GM12891 (cell line): ENCODE results near the gene PRKAG1.

Experiments used
- PAX5 ChIP-seq: IDR thresholded peaks from 2 replicates; pipeline ENCODE4 v1.6.1; 2011; ENCODE audit warnings: low read length, moderate library complexity, mild to moderate bottlenecking; ENCODE audit not compliant: insufficient read depth, severe bottlenecking
- POLR2AphosphoS5 ChIP-seq: IDR thresholded peaks from 2 replicates; pipeline ENCODE4 v1.6.1; 2011; ENCODE audit warnings: low read depth, low read length, control low read depth
- TAF1 ChIP-seq: IDR thresholded peaks from 2 replicates; pipeline ENCODE4 v1.6.1; 2011; ENCODE audit warnings: low read depth, low read length, control low read depth

DNA sequence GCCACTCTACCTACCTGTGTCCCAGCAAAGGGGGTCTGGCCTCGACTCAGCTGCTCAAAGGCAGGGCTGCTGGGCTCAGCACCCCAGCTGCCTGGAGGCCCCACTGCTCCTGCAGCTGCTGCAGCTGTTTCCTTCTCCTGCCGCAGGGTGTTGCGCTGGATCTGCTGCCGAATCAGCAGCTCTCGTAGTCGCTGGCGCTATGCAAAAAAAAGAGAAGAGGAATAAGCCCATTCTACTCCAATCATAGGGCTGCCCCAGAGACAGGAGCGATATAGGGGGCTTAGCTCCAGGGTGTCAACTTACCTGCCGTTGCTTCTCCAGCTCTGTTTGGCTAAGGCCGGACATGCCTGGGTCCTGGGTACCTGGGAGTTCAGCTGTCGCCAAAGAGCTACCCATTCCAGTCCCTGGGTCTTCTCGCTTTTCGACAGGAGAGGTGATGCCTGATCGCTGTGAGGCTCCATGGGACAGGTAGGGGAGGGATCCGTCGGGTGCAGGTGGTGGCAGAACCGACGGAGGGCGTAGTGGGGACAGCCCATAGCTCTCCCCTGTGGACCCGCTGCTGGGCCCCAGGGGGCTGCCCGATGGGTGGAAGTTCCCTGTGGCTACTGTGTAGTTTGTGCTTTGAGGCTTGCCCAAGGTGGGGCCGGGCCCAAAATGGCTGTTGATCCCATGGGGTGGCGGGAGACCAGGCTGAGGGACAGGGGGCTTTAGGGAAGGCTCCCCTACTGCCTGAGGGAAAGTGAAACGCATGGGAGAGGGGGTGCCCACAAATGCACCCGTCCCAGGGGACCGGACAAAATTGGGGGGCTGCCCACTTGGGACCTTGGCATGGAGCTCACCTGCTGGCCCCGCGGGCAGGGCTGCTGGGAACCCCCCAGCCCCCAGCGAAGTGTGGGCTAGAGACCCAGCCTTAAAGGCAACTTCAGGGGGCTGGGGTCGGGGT, 21.1 kb upstream of the PRKAG1 start:
- TF ChIP-seq TAF1 (no peak), PAX5 (no peak), POLR2AphosphoS5 (no peak)
